Measurements from ENCODE around the gene FJX1. TPM values are rescaled to one million over a fixed set of nuclear protein-coding genes. Genes with fewer than 3 reads are reported as not detected.

The FJX1 gene
- total RNA-seq, 1 donor from 2014 or later, result 36.1 TPM

- Histone ChIP-seq H3K4me3 (ENCODE audit: low read depth, low read length) (no peak overlapping the region), H3K36me3 (ENCODE audit: control insufficient read depth, insufficient read depth, low read length) (no peaks in the 10 kb centered on the region), H3K27me3 (ENCODE audit: control insufficient read depth, insufficient read depth, low read length) (no peaks in the 10 kb centered on the region)
- TF ChIP-seq CTCF (IDR thresholded peaks at IDR 0.05; ENCODE audit: insufficient read depth, low read length, poor library complexity, severe bottlenecking), result no peak
- DNase-seq (ENCODE audit: low read depth), result no peak
Measured at GRCh38 chr11:35588627-35589026, 29.6 kb upstream of the FJX1 start.

- DNase-seq (ENCODE audit: low read depth), result no peak
- no peak overlapping the region for H3K4me3 ChIP-seq (ENCODE audit: low read depth, low read length)
Measured at GRCh38 chr11:35589281-35589680, 29.0 kb upstream of the FJX1 start.

GRCh38 chr11:35590412-35590811 is 27.8 kb upstream of the FJX1 start:
- no peaks in the 10 kb centered on the region for H3K27me3 ChIP-seq (ENCODE audit: control insufficient read depth, insufficient read depth, low read length)

More at GRCh38 chr11:35589281-35589680, 29.0 kb upstream of the FJX1 start:
- TF ChIP-seq CTCF (IDR thresholded peaks at IDR 0.05; ENCODE audit: insufficient read depth, low read length, poor library complexity, severe bottlenecking), result no peak
- no peaks in the 10 kb centered on the region for H3K36me3 ChIP-seq (ENCODE audit: control insufficient read depth, insufficient read depth, low read length)
- H3K27me3 ChIP-seq (ENCODE audit: control insufficient read depth, insufficient read depth, low read length), result no peaks in the 10 kb centered on the region

GRCh38 chr11:35593143-35593542 is 25.1 kb upstream of the FJX1 start:
- no peaks in the 10 kb centered on the region for H3K27me3 ChIP-seq (ENCODE audit: control insufficient read depth, insufficient read depth, low read length)
- no peak for TF ChIP-seq CTCF (IDR thresholded peaks at IDR 0.05; ENCODE audit: insufficient read depth, low read length, poor library complexity, severe bottlenecking)
- no peaks in the 10 kb centered on the region for H3K36me3 ChIP-seq (ENCODE audit: control insufficient read depth, insufficient read depth, low read length)
- no peak overlapping the region for H3K4me3 ChIP-seq (ENCODE audit: low read depth, low read length)
- peak; percentile 84 for DNase-seq (ENCODE audit: low read depth)

More at GRCh38 chr11:35590412-35590811, 27.8 kb upstream of the FJX1 start:
- no peaks in the 10 kb centered on the region for H3K36me3 ChIP-seq (ENCODE audit: control insufficient read depth, insufficient read depth, low read length)
- no peak overlapping the region for H3K4me3 ChIP-seq (ENCODE audit: low read depth, low read length)
- no peak for TF ChIP-seq CTCF (IDR thresholded peaks at IDR 0.05; ENCODE audit: insufficient read depth, low read length, poor library complexity, severe bottlenecking)
- no peak for DNase-seq (ENCODE audit: low read depth)

- no peak for TF ChIP-seq CTCF (IDR thresholded peaks at IDR 0.05; ENCODE audit: insufficient read depth, low read length, poor library complexity, severe bottlenecking)
- DNase-seq (ENCODE audit: low read depth), result no peak
- Histone ChIP-seq H3K4me3 (ENCODE audit: low read depth, low read length) (no peak overlapping the region), H3K36me3 (ENCODE audit: control insufficient read depth, insufficient read depth, low read length) (no peaks in the 10 kb centered on the region), H3K27me3 (ENCODE audit: control insufficient read depth, insufficient read depth, low read length) (no peaks in the 10 kb centered on the region)
Measured at GRCh38 chr11:35594680-35595079, 23.6 kb upstream of the FJX1 start.

All from kidney epithelial cell (primary cell).